ENCODE data around the gene GPR62. TPM values are rescaled to one million over a fixed set of nuclear protein-coding genes. Genes with fewer than 3 reads are reported as not detected.
"Not testable (repeated sequence)": the region's sequence is repeated elsewhere in the genome, so short reads cannot be mapped to it uniquely, and the experiment has no call there.

GPR62 gene
- under 1 TPM; 0.37 to 0.83 (median 0.59) TPM for polyA plus RNA-seq (ENCODE audit: insufficient read length in 4 of 4)

DNA sequence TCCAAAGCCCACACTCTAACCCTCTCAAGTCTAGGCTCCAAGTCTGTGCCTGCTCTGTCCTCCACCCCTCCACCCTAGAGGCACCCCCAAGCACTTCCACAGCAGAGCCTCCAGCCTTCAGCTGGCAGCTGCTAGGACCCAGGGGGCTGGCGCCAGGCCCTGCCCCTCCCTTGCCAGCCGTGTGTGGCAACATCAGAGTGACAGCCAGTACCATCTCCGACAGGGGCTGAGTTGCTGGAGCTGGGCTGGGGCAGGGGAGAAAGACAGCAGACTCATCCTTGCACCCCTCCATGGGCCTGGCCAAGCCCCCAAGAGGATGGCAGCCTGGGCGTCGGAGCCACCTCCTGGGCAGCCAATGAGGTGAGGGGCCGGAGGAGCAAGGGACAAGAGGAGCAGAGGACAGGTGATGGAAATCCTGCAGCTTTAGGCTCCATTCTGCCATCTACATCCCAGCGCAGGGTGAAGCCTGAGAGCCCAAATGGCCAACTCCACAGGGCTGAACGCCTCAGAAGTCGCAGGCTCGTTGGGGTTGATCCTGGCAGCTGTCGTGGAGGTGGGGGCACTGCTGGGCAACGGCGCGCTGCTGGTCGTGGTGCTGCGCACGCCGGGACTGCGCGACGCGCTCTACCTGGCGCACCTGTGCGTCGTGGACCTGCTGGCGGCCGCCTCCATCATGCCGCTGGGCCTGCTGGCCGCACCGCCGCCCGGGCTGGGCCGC lies at the start of gene GPR62:
TSS of gene GPR62 (plus strand) at position 207 of the 718 bp plus-strand sequence. CDS start at position 479, 272 bp downstream.
- no peak for DNase-seq (ENCODE audit: low read depth in 4 of 4, low spot score in 2 of 4)

DNA sequence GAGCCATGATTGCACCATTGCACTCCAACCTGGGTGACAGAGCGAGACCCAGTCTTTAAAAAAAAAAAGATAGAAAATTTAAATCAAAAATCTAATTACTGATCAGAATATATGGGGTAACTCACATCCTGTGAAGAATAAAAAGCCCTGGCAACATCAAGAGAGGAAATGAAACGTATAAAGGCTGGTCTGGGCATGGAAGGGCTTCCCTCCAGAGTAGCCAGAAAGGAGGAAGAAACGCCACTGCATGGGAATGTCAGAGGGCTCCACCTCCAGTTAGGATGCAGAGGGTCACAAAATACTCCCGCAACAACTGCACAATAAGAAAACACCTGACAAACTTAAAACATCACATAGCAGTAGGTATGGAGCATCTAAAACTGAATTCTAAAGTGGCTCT lies 47.2 kb upstream of the GPR62 start:
- no peak for DNase-seq (ENCODE audit: low read depth in 4 of 4, low spot score in 2 of 4)

DNA sequence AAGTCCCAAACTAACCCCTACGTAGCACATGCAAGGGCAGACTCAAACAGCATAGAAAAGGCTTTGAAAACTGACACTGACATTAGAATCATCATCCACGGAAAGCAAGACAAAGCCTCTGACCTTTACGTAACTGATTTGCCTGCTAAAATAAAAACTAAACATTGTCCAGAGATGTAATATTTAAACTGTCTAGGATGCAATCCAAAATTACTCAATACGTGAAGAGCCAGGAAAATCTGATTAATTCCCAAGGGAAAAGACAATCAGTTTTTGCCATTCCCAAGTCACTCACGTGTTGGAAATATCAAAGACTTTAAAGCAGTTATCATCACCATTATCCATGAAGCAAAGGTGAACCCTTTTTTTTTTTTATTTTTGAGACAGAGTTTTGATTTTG lies 38.8 kb upstream of the GPR62 start:
- DNase-seq (ENCODE audit: low read depth in 4 of 4, low spot score in 2 of 4): no peak

DNA sequence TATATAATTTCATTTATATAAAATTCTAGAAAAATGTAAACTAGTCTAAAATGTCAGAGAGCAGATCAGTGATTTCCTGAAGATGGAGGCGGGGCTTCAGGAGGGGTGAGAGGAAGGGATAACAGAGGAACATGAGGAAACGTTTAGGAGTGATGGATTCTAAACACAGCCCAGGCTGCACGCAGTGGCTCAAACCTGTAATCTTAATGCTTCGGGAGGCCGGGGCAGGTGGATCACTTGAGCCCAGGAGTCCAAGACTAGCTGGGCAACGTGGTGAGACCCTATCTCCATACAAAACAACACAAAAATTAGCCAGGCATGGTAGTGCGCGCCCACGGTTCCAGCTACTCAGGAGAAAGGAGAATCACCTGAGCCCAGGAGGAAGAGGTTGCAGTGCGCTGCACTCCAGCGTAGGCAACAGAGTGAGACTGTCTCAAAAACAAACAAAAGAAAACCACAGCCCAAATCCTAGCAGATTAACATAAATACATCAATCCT lies 34.1 kb upstream of the GPR62 start:
- no peak for DNase-seq (ENCODE audit: low read depth in 4 of 4, low spot score in 2 of 4)

GRCh38 chr3:51927061-51927977 lies 27.9 kb upstream of the GPR62 start:
- DNase-seq (ENCODE audit: low read depth in 4 of 4, low spot score in 2 of 4): no peak

GRCh38 chr3:51928438-51928837 lies 26.7 kb upstream of the GPR62 start:
- DNase-seq (ENCODE audit: low read depth in 4 of 4, low spot score in 2 of 4): no peak

DNA sequence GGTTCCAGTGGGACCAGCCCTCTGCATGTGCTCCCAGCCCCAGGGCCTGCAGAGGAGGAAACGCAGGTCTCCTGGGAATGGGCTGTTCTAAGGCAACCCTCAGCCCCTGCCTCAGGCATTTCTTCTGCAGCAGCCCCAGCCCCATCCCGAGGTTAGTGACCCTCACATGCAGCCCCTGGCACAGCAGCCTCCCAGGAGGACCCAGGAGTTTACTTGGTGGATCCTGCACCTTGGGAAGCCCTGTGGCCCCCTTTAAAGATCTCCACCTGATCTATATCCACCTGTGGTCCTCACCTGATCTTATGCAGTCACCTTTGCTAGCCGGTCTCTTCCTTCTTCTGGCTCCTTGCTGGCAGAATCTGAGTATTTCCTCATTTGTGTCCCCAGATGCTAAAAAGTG lies 26.2 kb upstream of the GPR62 start:
- not testable (repeated sequence) for DNase-seq (ENCODE audit: low read depth in 4 of 4, low spot score in 2 of 4)

DNA sequence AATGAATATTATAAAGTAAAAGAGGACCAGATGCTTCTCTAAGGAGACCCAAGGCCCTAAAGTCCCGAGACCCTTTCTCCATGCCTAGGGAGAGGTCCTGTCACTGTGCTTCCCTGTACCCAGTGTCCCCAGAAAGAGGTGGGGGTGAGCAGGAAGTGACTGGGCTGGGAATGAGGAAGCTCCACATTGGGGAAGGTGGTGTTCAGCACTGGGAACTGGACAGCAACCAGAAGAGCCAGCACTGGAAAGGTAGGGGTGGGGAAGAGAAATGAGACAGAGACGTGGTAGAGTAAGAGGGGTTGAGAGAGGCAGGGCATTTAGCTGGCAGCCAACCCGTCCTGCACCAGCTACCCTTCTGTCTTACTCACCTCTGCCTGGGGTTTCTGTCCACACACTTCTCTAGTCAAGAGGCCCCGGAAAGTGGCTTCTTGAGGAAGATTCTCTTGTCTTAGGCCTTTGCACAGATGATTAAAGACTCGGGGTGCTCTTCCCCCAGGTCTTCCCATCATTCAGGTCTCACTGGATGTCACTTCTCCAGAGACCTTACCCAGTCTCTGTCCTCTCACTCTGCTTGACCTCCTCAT lies 25.7 kb upstream of the GPR62 start:
- DNase-seq (ENCODE audit: low read depth in 4 of 4, low spot score in 2 of 4): no peak

- no peak for DNase-seq (ENCODE audit: low read depth in 4 of 4, low spot score in 2 of 4)
These were observed 24.7 kb upstream of the GPR62 start for GRCh38 chr3:51930439-51930838.

GRCh38 chr3:51931756-51932155 lies 23.4 kb upstream of the GPR62 start:
- DNase-seq (ENCODE audit: low read depth in 4 of 4, low spot score in 2 of 4): no peak

- DNase-seq (ENCODE audit: low read depth in 4 of 4, low spot score in 2 of 4): no peak
These were observed 22.5 kb upstream of the GPR62 start for GRCh38 chr3:51932471-51933370.

DNA sequence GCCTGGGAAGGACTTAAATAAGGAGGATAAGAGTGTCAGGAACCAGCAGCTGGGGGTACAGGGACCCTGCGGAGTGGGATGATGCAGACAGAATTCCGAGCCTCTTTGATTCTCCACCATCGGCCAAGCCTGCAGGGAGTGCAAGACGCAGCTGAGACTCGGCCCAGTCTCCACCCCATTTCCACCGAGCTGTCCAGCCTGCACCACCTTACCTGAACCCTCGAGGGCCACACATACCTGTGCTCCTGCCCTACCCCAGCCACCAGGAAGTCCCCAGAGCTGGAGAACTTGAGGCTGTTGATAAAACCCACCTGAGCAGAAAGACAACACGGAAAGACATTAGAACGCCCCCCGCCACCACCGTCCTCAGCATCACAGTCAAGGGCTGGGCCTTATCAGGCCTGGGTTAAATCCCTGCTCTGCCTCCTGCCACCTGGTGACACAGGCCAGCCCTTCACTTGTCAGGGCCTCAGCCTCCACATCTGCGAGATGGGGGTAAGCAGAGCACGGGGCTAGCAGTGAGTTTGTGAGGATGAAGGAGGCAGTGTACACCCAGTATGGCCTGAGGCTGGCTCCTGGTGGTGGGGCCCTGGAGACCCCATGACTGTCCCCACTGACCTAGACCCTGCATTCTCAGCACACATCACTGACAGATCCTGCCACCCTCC lies 21.6 kb upstream of the GPR62 start:
- no peak for DNase-seq (ENCODE audit: low read depth in 4 of 4, low spot score in 2 of 4)

DNA sequence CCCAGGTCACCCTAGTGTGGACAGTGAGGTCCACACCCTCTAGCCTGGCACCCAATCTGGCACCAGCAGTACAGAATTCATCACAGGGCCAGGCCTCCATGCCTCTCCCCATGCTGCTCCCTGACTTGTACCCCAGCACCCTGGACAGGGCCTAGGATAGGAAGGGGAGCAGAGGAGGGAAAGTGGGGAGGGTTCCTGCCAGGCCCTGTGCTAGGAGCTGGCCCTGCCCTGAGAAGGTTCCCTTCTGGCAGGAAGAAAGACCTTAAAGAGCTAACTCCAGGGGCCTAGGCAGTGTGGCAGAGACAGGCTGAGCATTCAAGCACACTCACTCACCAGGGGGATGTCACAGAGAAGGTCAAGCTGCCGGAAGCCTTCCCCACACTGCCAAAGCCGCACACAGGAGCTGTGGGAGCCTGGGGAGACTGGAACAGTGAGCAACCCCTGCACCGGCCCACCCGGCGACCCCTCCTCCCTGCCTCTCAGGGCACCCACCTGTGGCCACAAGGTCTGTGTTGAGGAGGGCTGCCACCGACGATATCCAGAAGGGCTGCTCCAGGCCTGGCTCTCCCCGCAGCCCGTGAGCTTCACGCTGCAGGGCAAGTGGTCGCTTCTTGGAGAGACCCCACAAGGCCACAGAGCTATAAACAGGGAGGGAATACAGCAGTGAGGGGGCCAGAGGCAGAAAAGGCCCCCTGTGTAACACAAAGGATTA lies 20.9 kb upstream of the GPR62 start:
- no peak for DNase-seq (ENCODE audit: low read depth in 4 of 4, low spot score in 2 of 4)

GRCh38 chr3:51934991-51935885 lies 19.9 kb upstream of the GPR62 start:
- DNase-seq (ENCODE audit: low read depth in 4 of 4, low spot score in 2 of 4): no peak

DNA sequence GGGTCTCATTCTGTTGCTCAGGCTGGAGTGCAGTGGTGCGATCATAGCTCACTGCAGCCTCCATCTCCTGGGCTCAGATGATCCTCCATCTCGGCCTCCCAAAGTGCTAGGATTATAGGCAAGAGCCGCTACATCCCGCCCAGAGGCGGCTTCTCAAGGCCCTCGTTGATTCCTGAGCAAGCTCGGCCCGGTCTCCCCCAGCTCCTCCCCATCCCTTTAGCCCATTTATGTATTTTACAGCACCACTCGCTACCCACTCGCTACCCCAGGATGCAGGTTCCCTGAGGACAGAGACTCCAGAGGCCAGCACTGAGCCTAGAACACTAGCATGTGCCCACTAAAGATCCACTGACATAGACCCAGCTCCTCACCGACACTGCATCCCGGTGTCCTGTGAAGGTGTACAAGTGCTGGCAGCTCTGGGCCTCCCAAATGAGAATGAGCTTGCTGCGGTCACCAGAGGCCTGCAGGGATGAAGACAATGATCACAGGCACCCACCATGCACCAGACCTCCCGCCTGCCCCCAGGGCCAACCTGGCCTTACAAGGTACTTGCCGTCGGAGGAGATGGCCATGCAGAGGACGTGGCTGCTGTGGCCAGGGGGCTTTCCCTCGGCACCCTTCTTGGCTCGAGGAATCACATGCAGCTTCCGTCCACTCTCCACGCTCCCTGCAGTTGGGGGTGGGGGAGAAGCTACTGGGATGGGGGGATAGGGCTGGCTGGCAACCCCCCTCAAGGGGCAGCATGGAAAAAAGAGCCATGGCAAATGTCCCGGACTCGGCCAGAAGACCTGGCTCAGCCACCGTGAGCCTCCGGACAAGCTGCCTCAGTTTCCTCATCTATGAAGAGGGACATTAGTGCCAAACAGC lies 19.1 kb upstream of the GPR62 start:
- DNase-seq (ENCODE audit: low read depth in 4 of 4, low spot score in 2 of 4): no peak

GRCh38 chr3:51937014-51937413 lies 18.2 kb upstream of the GPR62 start:
- DNase-seq (ENCODE audit: low read depth in 4 of 4, low spot score in 2 of 4): no peak
